ENCODE results near the gene IPPK. TPM values are rescaled to one million over a fixed set of nuclear protein-coding genes. Genes with fewer than 3 reads are reported as not detected.
"Not testable (repeated sequence)": the region's sequence is repeated elsewhere in the genome, so short reads cannot be mapped to it uniquely, and the experiment has no call there.

IPPK gene
- total RNA-seq, 4 donors from 2014 or later, result 41.8 to 86.9 (median 46.1) TPM

GRCh38 chr9:92601451-92601850 lies 68.5 kb downstream of the IPPK start:
- Histone ChIP-seq H3K4me1 (peaks cover 24 to 71% (median 41%) of the 10 kb centered on the region in 3 donors), H3K27me3 (no peaks in the 10 kb centered on the region), H3K27ac (peak overlapping the region; percentile 71 to 87 (median 76)), H3K9me3 (no peaks in the 10 kb centered on the region), H3K4me3 (no peak overlapping the region), H3K36me3 (no peaks in the 10 kb centered on the region)
- intact Hi-C loops (cut with DNase I), result no loop called here
- DNase-seq, result no peak
- TF ChIP-seq CTCF (IDR thresholded peaks at IDR 0.05) (no peak), POLR2A (IDR thresholded peaks at IDR 0.05) (no peak)
- 82 to 97% methylated on average over 8 to 12 of the region's 12 CpGs for WGBS, 2 donors

GRCh38 chr9:92600462-92601261 lies 69.3 kb downstream of the IPPK start:
- no peaks in the 10 kb centered on the region for H3K9me3 ChIP-seq
- intact Hi-C loops (cut with DNase I), result no loop called here
- peak overlapping the region in 2 of 4 donors; percentile 1 to 13 for H3K4me3 ChIP-seq

GRCh38 chr9:92599938-92600461 lies 69.9 kb downstream of the IPPK start:
- 22 to 48% methylated on average over 4 of the region's 4 CpGs for WGBS, 2 donors
- no peak for TF ChIP-seq POLR2A (IDR thresholded peaks at IDR 0.05)
- TF ChIP-seq CTCF (IDR thresholded peaks at IDR 0.05), result no peak
- Histone ChIP-seq H3K27me3 (no peaks in the 10 kb centered on the region), H3K9me3 (no peaks in the 10 kb centered on the region), H3K27ac (peak overlapping the region; percentile 71 to 87 (median 76)), H3K4me1 (peaks cover 24 to 68% (median 41%) of the 10 kb centered on the region in 3 donors), H3K36me3 (no peaks in the 10 kb centered on the region), H3K4me3 (peak overlapping the region in 1 of 4 donors; percentile 1)
- intact Hi-C loops (cut with DNase I), result loop anchor here (10.0 kb wide), 1 partner anchor 95 kb away; no protein-coding TSS in a partner anchor
- no peak for DNase-seq

More at GRCh38 chr9:92600462-92601261, 69.3 kb downstream of the IPPK start:
- peaks cover 24 to 68% (median 41%) of the 10 kb centered on the region in 3 donors for H3K4me1 ChIP-seq
- H3K36me3 ChIP-seq, result no peaks in the 10 kb centered on the region
- H3K27ac ChIP-seq, result peak overlapping the region; percentile 71 to 87 (median 76)
- no peaks in the 10 kb centered on the region for H3K27me3 ChIP-seq
- DNase-seq, result no peak
- 30 to 73% methylated on average over 10 of the region's 12 CpGs for whole genome bisulfite sequencing, 2 donors
- no peak for TF ChIP-seq POLR2A (IDR thresholded peaks at IDR 0.05)
- TF ChIP-seq CTCF (IDR thresholded peaks at IDR 0.05), result peak in 1 of 6 experiments; percentile 17

GRCh38 chr9:92598382-92598781 lies 71.5 kb downstream of the IPPK start:
- TF ChIP-seq CTCF (IDR thresholded peaks at IDR 0.05) (no peak), POLR2A (IDR thresholded peaks at IDR 0.05) (no peak)
- Histone ChIP-seq H3K36me3 (no peaks in the 10 kb centered on the region), H3K4me1 (peaks cover 24 to 67% (median 40%) of the 10 kb centered on the region in 3 donors), H3K4me3 (no peak overlapping the region), H3K27ac (peak overlapping the region in 3 of 4 donors; percentile 70 to 87 (median 76)), H3K9me3 (no peaks in the 10 kb centered on the region), H3K27me3 (no peaks in the 10 kb centered on the region)
- intact Hi-C loops (cut with DNase I), result loop anchor here (10.0 kb wide), 1 partner anchor 94 kb away; no protein-coding TSS in a partner anchor
- 60 to 79% methylated on average over 1 to 2 of the region's 2 CpGs for WGBS, 2 donors
- DNase-seq, result no peak

GRCh38 chr9:92595930-92596329 lies 74.0 kb downstream of the IPPK start:
- no peak for TF ChIP-seq CTCF (IDR thresholded peaks at IDR 0.05)
- no peak for TF ChIP-seq POLR2A (IDR thresholded peaks at IDR 0.05)
- H3K4me1 ChIP-seq, result peaks cover 17 to 62% (median 19%) of the 10 kb centered on the region in 3 donors
- no peak overlapping the region for H3K4me3 ChIP-seq
- no peaks in the 10 kb centered on the region for H3K9me3 ChIP-seq
- 83 to 88% methylated on average over 1 of the region's 1 CpG for WGBS, 2 donors
- no peaks in the 10 kb centered on the region for H3K27me3 ChIP-seq
- H3K27ac ChIP-seq, result no peak overlapping the region
- no peaks in the 10 kb centered on the region for H3K36me3 ChIP-seq
- intact Hi-C loops (cut with DNase I), result loop anchor here (10.0 kb wide), 1 partner anchor 91 kb away; no protein-coding TSS in a partner anchor
- no peak for DNase-seq

GRCh38 chr9:92595075-92595474 lies 74.9 kb downstream of the IPPK start:
- not testable (repeated sequence) for H3K27ac ChIP-seq, DNase-seq, H3K4me3 ChIP-seq, H3K36me3 ChIP-seq, H3K9me3 ChIP-seq, H3K27me3 ChIP-seq
- peaks cover 15 to 62% (median 18%) of the 10 kb centered on the region in 3 donors for H3K4me1 ChIP-seq
- intact Hi-C loops (cut with DNase I), result loop anchor here (10.0 kb wide), 1 partner anchor 90 kb away; no protein-coding TSS in a partner anchor
- whole genome bisulfite sequencing, 2 donors, result 87 to 95% methylated on average over 1 of the region's 1 CpG
